ENCODE results near the gene PTOV1.

Gene PTOV1

DNA sequence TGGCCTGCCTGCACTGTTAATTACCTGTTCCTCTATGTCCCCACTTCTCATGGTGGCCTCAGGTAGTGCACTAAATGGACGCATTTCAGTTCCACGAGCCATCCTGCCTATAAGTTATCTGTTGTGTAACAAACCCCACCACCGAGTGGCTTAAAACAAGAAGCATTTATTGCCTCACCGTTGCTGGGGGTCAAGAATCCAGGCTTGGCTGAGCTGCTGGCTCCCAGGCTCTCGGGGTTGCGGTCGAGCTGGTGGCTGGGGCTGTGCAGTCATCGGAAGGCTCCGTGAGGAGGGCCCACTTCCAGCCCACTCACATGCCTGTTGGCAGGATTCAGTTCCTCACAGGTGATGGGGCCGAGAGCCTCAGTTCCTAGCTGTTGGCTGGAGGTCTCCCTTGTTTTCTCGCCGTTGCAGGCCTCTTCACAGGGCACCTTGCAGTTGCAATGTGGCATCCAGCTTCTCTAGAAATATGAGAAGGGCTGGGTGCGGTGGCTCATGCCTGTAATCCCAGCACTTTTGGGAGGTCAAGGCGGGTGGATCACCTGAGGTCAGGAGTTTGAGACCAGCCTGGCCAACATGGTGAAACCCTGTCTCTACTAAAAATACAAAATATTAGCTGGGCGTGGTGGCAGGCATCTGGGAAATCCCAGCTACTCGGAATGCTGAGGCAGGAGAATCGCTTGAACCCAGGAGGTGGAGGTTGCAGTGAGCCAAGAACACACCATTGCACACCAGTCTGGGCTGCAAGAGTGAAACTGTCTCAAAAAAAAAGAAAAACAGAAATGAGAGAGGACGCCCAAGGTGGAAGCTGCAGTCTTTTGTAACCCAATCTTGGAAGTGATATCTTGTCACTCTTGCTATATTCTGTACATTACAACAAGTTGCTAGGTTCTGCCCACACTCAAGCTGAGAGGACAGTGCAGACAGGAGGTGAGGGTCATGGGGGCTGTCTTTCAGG lies 6.5 kb upstream of the PTOV1 start:
- no peak overlapping the region for H3K9ac ChIP-seq (ENCODE audit: insufficient read length, low read depth)
- H3K4me3 ChIP-seq (ENCODE audit: insufficient read length, low read depth): no peak overlapping the region
- TF ChIP-seq ZNF274 (IDR thresholded peaks at IDR 0.05; ENCODE audit: low read depth, low read length): no peak
- no peak for TF ChIP-seq YY1 (IDR thresholded peaks at IDR 0.05; ENCODE audit: insufficient read depth, insufficient read length)
- TF ChIP-seq SUZ12 (IDR thresholded peaks at IDR 0.05; ENCODE audit: extremely low read depth, insufficient read depth, insufficient read length): no peak
- peaks cover 2% of the 10 kb centered on the region for H3K4me1 ChIP-seq (ENCODE audit: insufficient read depth, insufficient read length)
- H3K27me3 ChIP-seq (ENCODE audit: insufficient read depth, insufficient read length): no peaks in the 10 kb centered on the region
- no peak for DNase-seq (ENCODE audit: low read depth, low spot score)
- peaks cover 22% of the 10 kb centered on the region for H3K36me3 ChIP-seq (ENCODE audit: insufficient read depth, insufficient read length, low read length)
- no peaks in the 10 kb centered on the region for H3K9me3 ChIP-seq (ENCODE audit: insufficient read depth, low read length)

DNA sequence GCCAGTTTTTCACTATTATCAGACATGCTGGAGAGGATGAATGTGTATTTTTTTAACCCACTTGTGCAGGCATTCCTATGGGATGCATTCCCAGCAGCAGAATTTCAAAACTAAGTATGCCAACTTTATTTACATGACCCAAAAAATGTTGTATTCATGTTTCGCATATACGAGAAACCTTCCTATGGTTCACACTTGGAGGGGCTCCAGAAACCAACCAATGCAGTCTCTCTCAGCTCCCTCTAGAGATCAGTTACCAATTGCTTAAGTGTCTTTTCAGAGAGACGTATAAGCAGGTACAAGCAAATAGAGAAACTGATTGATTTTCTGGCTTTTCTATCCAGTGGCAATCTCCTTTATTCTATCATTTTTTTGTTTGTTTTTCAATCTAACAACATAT lies 5.5 kb upstream of the PTOV1 start:
- Histone ChIP-seq H3K36me3 (ENCODE audit: insufficient read depth, insufficient read length, low read length) (peaks cover 23% of the 10 kb centered on the region), H3K27me3 (ENCODE audit: insufficient read depth, insufficient read length) (no peaks in the 10 kb centered on the region), H3K4me1 (ENCODE audit: insufficient read depth, insufficient read length) (peaks cover 3% of the 10 kb centered on the region), H3K4me3 (ENCODE audit: insufficient read length, low read depth) (no peak overlapping the region), H3K9ac (ENCODE audit: insufficient read length, low read depth) (no peak overlapping the region), H3K9me3 (ENCODE audit: insufficient read depth, low read length) (no peaks in the 10 kb centered on the region)
- TF ChIP-seq SUZ12 (IDR thresholded peaks at IDR 0.05; ENCODE audit: extremely low read depth, insufficient read depth, insufficient read length) (no peak), YY1 (IDR thresholded peaks at IDR 0.05; ENCODE audit: insufficient read depth, insufficient read length) (no peak), ZNF274 (IDR thresholded peaks at IDR 0.05; ENCODE audit: low read depth, low read length) (no peak)
- no peak for DNase-seq (ENCODE audit: low read depth, low spot score)

DNA sequence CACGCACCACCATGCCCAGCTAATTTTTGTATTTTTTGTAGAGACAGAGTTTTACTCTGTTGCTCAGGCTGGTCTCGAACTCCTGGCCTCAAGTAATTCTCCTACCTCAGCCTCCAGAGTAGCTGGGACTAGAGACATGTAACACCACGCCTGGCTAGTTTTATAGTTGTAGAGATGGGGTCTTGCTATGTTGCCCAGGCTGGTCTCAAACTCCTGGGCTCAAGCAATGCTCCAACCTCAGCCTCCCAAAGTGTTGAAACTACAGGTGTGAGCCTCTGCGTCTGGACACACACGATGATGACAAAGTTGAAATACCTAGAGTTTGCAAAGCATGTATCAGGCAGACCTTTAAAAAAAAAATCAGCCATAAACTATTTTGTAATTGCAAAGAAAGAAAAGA lies 4.6 kb upstream of the PTOV1 start:
- Histone ChIP-seq H3K27me3 (ENCODE audit: insufficient read depth, insufficient read length) (no peaks in the 10 kb centered on the region), H3K4me3 (ENCODE audit: insufficient read length, low read depth) (no peak overlapping the region), H3K9me3 (ENCODE audit: insufficient read depth, low read length) (no peaks in the 10 kb centered on the region), H3K9ac (ENCODE audit: insufficient read length, low read depth) (no peak overlapping the region), H3K36me3 (ENCODE audit: insufficient read depth, insufficient read length, low read length) (peaks cover 17% of the 10 kb centered on the region), H3K4me1 (ENCODE audit: insufficient read depth, insufficient read length) (peaks cover 3% of the 10 kb centered on the region)
- TF ChIP-seq SUZ12 (IDR thresholded peaks at IDR 0.05; ENCODE audit: extremely low read depth, insufficient read depth, insufficient read length) (no peak), ZNF274 (IDR thresholded peaks at IDR 0.05; ENCODE audit: low read depth, low read length) (no peak), YY1 (IDR thresholded peaks at IDR 0.05; ENCODE audit: insufficient read depth, insufficient read length) (no peak)
- no peak for DNase-seq (ENCODE audit: low read depth, low spot score)

DNA sequence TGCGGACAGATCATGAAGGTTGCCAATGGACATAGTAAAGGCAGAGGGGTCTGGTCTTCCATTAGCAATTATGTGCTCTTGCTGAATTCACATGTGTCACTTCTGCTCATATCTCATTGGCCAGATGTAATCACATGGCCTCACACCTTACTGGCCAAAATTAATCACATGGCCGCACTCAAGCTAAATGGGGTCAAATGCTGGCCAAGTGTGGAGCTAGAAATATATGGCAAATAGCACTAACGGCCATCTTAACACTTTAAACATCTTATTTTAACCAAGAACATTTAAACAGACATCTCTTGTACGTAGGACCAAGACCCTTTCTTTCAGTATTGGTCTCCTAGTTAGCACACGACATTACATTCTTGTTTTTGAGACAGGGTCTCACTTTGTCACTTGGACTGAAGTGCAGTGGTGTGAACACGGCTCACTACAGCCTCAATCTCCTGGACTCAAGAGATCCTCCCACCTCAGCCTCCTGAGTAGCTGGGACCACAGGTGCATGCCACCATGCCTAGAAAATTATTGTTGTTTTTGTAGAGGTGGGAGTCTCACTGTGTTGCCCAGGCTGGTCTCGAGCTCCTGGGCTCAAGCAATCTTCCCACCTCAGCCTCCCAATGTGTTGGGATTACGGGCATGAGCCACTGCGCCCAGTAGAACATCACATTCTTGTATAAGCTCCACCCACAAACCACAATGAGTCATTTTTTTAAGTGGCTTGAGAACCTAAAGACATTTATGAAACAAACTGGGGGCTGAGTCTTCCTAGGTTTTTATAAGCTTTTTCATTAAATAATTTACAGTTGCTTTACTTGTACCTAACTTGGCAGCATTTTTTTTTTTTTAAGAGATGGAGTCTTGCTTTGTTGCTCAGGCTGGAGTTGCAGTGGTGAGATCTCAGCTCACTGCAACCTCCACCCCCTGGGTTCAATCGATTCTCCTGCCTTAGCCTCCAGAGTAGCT lies 2.9 kb upstream of the PTOV1 start:
- no peaks in the 10 kb centered on the region for H3K9me3 ChIP-seq (ENCODE audit: insufficient read depth, low read length)
- DNase-seq (ENCODE audit: low read depth, low spot score): no peak
- no peak overlapping the region for H3K4me3 ChIP-seq (ENCODE audit: insufficient read length, low read depth)
- no peaks in the 10 kb centered on the region for H3K27me3 ChIP-seq (ENCODE audit: insufficient read depth, insufficient read length)
- peaks cover 9% of the 10 kb centered on the region for H3K4me1 ChIP-seq (ENCODE audit: insufficient read depth, insufficient read length)
- H3K9ac ChIP-seq (ENCODE audit: insufficient read length, low read depth): no peak overlapping the region
- TF ChIP-seq YY1 (IDR thresholded peaks at IDR 0.05; ENCODE audit: insufficient read depth, insufficient read length) (no peak), ZNF274 (IDR thresholded peaks at IDR 0.05; ENCODE audit: low read depth, low read length) (no peak), SUZ12 (IDR thresholded peaks at IDR 0.05; ENCODE audit: extremely low read depth, insufficient read depth, insufficient read length) (no peak)
- peaks cover 22% of the 10 kb centered on the region for H3K36me3 ChIP-seq (ENCODE audit: insufficient read depth, insufficient read length, low read length)

DNA sequence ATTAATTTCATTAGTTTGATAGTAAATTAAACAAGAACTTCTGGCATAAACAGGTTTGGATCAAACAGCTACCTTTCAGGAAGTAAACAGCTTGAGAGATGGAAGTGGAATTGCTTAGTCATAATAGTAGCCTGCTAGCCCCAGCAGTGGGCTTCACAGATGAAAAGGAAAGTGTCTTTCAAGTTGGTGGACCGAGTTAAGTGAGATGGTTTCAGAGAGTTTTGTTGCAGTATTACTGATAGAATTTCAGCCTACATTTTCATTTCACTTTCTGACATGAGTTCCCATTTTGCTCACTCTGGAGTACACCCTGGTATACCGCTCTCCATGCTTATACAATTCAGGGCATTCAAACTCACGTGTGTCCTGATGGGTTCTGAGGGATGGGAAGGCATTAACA lies 2.0 kb upstream of the PTOV1 start:
- no peak for TF ChIP-seq YY1 (IDR thresholded peaks at IDR 0.05; ENCODE audit: insufficient read depth, insufficient read length)
- no peak for TF ChIP-seq ZNF274 (IDR thresholded peaks at IDR 0.05; ENCODE audit: low read depth, low read length)
- TF ChIP-seq SUZ12 (IDR thresholded peaks at IDR 0.05; ENCODE audit: extremely low read depth, insufficient read depth, insufficient read length): no peak
- no peak for DNase-seq (ENCODE audit: low read depth, low spot score)
- peaks cover 9% of the 10 kb centered on the region for H3K4me1 ChIP-seq (ENCODE audit: insufficient read depth, insufficient read length)

DNA sequence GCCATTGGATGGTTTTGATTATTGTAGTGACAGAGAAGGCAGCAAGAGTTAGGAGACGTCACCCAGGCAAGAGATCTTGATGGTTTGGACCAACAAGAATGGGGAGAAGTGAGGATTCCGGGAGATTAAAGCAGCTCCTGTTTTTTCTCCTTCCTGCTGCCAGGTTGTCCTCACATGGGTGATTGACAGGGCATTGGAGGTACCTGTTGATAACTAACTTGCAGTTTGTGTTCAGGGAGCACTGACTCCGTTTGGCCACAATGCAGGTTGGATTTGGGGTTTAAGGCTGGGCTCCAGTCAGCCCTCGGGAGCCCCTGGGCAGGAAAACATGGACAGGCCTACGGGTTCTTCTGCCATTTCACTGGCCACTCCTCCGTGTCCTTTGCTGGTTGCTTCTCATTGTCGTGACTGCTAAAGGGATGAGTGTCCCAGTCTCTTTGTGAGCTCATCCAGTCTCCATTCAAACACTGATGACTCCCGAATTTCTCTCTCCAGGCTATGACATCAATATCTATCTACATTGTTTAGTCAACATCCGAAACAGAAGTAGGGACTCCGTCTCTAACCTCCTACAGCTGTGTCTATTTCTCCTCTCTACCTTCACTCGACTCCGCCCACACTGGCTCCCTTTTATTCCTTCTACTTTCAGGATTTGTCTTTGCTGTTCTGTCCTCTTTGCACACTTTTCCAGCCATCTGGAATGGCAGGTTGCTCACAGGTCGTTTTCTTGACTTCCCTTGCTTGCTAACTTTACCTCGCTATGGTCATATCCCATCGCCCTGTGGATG lies 1.3 kb upstream of the PTOV1 start:
- TF ChIP-seq YY1 (IDR thresholded peaks at IDR 0.05; ENCODE audit: insufficient read depth, insufficient read length) (no peak), ZNF274 (IDR thresholded peaks at IDR 0.05; ENCODE audit: low read depth, low read length) (no peak), SUZ12 (IDR thresholded peaks at IDR 0.05; ENCODE audit: extremely low read depth, insufficient read depth, insufficient read length) (no peak)
- DNase-seq (ENCODE audit: low read depth, low spot score): no peak
- Histone ChIP-seq H3K27me3 (ENCODE audit: insufficient read depth, insufficient read length) (no peaks in the 10 kb centered on the region), H3K36me3 (ENCODE audit: insufficient read depth, insufficient read length, low read length) (peaks cover 33% of the 10 kb centered on the region), H3K9me3 (ENCODE audit: insufficient read depth, low read length) (no peaks in the 10 kb centered on the region), H3K4me3 (ENCODE audit: insufficient read length, low read depth) (peak overlapping the region; percentile 69), H3K9ac (ENCODE audit: insufficient read length, low read depth) (no peak overlapping the region), H3K4me1 (ENCODE audit: insufficient read depth, insufficient read length) (peaks cover 9% of the 10 kb centered on the region)

More for the DNA sequence above, 2.0 kb upstream of the PTOV1 start:
- H3K4me3 ChIP-seq (ENCODE audit: insufficient read length, low read depth): no peak overlapping the region
- no peak overlapping the region for H3K9ac ChIP-seq (ENCODE audit: insufficient read length, low read depth)
- no peaks in the 10 kb centered on the region for H3K27me3 ChIP-seq (ENCODE audit: insufficient read depth, insufficient read length)
- no peaks in the 10 kb centered on the region for H3K9me3 ChIP-seq (ENCODE audit: insufficient read depth, low read length)
- peaks cover 26% of the 10 kb centered on the region for H3K36me3 ChIP-seq (ENCODE audit: insufficient read depth, insufficient read length, low read length)

Measured in NT2/D1 (cell line).